Astrocyte of the cerebellum (primary cell): ENCODE data around the gene HOXC9.

ENCODE experiments used
- DNase-seq: peaks from one replicate; pipeline ENCODE4 v3.0.0-alpha.2; 2011; ENCODE audit warnings: low read depth
- H3K4me3 ChIP-seq: 2 replicates; pipeline ENCODE4 v1.5.1; 2011; ENCODE audit warnings: mild to moderate bottlenecking, low read depth, low read length, moderate library complexity
- CTCF ChIP-seq: IDR thresholded peaks from 2 replicates; pipeline ENCODE4 v1.5.1; 2012; ENCODE audit warnings: low read length, low read depth, moderate library complexity, mild to moderate bottlenecking; ENCODE audit errors: missing control alignments
- in situ Hi-C: cut with HindIII; loops from 2 replicates; pipeline ENCODE4 v1.10.0; 2017; ENCODE audit warnings: low sequenced_read_pairs

HOXC9 gene

GRCh38 chr12:53972152-53972702 lies 27.7 kb upstream of the HOXC9 start:
- no peak for TF ChIP-seq CTCF
- in situ Hi-C loops = no loop called here
- no peak for DNase-seq
- H3K4me3 ChIP-seq = no peak overlapping the region

GRCh38 chr12:53972722-53973235 lies 27.2 kb upstream of the HOXC9 start, which contains the start of gene HOXC11:
HOXC11 (plus strand) TSS chr12:53973126; CDS start chr12:53973242, 116 bp downstream.
- DNase-seq = no peak
- in situ Hi-C loops = no loop called here
- TF ChIP-seq CTCF = no peak
- H3K4me3 ChIP-seq = no peak within 1 kb of the TSS

DNA sequence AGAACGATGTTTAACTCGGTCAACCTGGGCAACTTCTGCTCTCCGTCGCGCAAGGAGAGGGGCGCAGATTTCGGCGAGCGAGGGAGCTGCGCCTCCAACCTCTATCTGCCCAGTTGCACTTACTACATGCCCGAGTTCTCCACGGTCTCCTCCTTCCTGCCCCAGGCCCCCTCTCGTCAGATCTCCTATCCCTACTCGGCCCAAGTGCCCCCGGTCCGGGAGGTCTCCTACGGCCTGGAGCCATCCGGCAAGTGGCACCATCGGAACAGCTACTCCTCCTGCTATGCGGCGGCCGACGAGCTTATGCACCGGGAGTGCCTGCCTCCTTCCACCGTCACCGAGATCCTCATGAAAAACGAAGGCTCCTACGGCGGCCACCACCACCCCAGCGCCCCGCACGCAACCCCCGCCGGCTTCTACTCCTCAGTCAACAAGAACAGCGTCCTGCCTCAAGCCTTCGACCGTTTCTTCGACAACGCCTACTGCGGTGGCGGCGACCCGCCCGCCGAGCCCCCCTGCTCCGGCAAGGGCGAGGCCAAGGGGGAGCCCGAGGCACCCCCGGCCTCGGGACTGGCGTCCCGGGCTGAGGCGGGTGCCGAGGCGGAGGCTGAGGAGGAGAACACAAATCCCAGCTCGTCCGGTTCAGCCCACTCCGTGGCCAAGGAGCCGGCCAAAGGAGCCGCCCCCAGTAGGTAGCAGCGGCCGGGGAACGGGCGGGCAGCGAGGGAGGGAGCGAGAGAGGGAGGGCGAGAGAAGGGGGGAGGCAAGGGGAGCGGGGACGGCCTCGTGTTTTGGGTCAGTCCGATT lies 26.5 kb upstream of the HOXC9 start:
- no peak for TF ChIP-seq CTCF
- in situ Hi-C loops = no loop called here
- no peak overlapping the region for H3K4me3 ChIP-seq
- no peak for DNase-seq

- in situ Hi-C loops = no loop called here
- no peak for DNase-seq
- TF ChIP-seq CTCF = no peak
- no peak within 1 kb of the TSS for H3K4me3 ChIP-seq
Measured at GRCh38 chr12:53974084-53975063, 25.6 kb upstream of the HOXC9 start, which contains the start of gene HOTAIR. HOTAIR (minus strand) TSS chr12:53974954.

DNA sequence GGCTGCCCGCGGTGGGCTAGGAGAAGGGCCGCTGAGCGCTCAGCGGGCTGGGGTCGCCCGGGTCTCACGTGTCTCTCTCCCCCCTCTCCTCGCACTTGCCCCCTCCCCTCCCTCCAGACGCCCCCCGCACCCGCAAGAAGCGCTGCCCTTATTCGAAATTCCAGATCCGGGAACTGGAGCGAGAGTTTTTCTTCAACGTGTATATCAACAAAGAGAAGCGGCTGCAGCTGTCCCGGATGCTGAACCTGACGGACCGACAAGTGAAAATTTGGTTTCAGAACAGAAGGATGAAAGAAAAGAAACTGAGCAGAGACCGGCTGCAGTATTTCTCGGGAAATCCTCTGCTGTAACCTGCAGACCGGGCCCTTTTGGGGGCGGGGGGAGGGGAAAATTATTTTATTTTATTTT lies 24.9 kb upstream of the HOXC9 start:
- no peak for DNase-seq
- H3K4me3 ChIP-seq = no peak overlapping the region
- TF ChIP-seq CTCF = no peak
- in situ Hi-C loops = no loop called here
